ENCODE measurements around the gene HK1.

The HK1 gene

DNA sequence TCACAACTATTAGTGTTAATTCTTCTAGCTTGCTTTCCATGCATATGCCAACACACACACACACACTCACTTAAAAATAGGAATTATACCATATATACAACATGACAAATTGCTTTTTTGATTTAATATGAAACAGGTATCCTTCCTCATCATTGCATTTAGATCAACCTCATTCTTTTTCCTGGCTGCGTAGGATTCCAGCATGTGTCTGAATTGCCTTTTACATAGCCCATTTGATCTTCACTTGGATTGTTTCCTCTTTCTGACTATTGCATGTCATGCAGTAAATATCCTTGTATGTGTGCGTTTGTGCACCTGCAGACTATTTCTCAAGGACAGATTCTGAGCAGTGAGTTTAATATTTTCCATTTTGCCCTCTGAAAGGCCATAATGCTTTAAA is 110.2 kb downstream of the HK1 start:
- no peak overlapping the region for H3K56ac ChIP-seq (ENCODE audit: low read length)
- H3K36me3 ChIP-seq (ENCODE audit: control insufficient read depth, insufficient read depth, low read length) = peaks cover 22% of the 10 kb centered on the region
- WGBS (ENCODE audit: extremely low coverage, insufficient coverage, low lambda C conversion rate) = no CpG with 5 or more reads among the region's 2 CpGs

DNA sequence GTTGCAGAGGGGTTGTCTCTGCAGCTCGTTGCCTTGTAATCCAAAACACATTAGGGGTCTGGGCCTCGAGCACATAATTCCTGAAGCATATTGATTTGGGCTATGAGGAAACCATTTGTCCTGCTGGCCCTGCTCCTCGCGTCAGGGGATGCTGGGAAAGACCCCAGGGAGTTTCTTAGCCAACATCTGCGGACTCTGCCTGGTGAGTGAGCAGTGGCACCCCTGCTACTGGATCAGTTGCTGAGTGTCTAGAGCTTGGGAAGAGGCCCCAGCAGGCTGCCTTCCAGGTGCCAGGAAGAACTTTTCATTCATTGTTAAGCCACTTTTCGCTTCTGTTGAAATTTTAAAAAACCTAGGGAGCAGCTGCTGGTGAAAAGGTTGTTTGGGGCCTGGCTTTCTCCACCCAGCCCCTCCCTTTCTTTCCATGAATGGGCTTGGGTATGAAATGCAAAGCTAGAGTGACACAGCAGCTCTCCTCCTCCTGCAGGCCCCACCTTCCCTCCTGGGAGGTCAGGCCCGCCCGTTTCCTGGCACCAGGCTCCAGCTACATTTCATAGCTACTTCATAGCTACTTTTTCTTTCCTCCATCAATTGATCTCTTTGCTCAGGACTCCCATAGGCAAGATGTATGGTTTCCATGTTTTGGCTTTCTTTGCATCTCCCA is 111.7 kb downstream of the HK1 start:
- WGBS (ENCODE audit: extremely low coverage, insufficient coverage, low lambda C conversion rate) = no CpG with 5 or more reads among the region's 8 CpGs
- Histone ChIP-seq H3K9ac (ENCODE audit: low read length) (peak overlapping the region; percentile 12), H3K4me2 (ENCODE audit: low read length) (no peak overlapping the region), H3K23ac (ENCODE audit: low read length) (no peak overlapping the region), H2BK5ac (ENCODE audit: low read length) (no peak overlapping the region), H3K36me3 (ENCODE audit: control insufficient read depth, insufficient read depth, low read length) (peaks cover 19% of the 10 kb centered on the region), H3K4me1 (ENCODE audit: control insufficient read depth, low read depth, low read length) (peaks cover 8% of the 10 kb centered on the region), H3K18ac (ENCODE audit: low read length) (peak overlapping the region; percentile 4), H3K56ac (ENCODE audit: low read length) (peak overlapping the region; percentile 19), H3K27me3 (ENCODE audit: insufficient read depth, low read length, poor library complexity) (no peaks in the 10 kb centered on the region), H4K5ac (ENCODE audit: low read length) (no peak overlapping the region), H2BK15ac (replicated peaks; ENCODE audit: low read depth) (no peak overlapping the region), H2AK5ac (ENCODE audit: low read length) (no peak overlapping the region), H2BK120ac (ENCODE audit: low read depth, low read length) (no peak overlapping the region), H3K79me1 (ENCODE audit: low read length) (peaks cover 9% of the 10 kb centered on the region), H3K4me3 (ENCODE audit: low read length) (no peak overlapping the region), H4K8ac (ENCODE audit: low read depth, low read length) (no peak overlapping the region), H3K4ac (ENCODE audit: low read depth, low read length) (no peak overlapping the region), H3K27ac (ENCODE audit: low read depth, low read length) (peak overlapping the region; percentile 42), H3K79me2 (ENCODE audit: control insufficient read depth, insufficient read depth, low read length) (no peaks in the 10 kb centered on the region)
- DNase-seq = peak; percentile 87

More for the DNA sequence above, 110.2 kb downstream of the HK1 start:
- Histone ChIP-seq H3K4me1 (ENCODE audit: control insufficient read depth, low read depth, low read length) (peaks cover 8% of the 10 kb centered on the region), H3K23ac (ENCODE audit: low read length) (no peak overlapping the region), H2BK15ac (replicated peaks; ENCODE audit: low read depth) (no peak overlapping the region), H3K27ac (ENCODE audit: low read depth, low read length) (no peak overlapping the region), H3K79me2 (ENCODE audit: control insufficient read depth, insufficient read depth, low read length) (no peaks in the 10 kb centered on the region), H4K8ac (ENCODE audit: low read depth, low read length) (no peak overlapping the region), H2BK120ac (ENCODE audit: low read depth, low read length) (no peak overlapping the region), H3K9ac (ENCODE audit: low read length) (no peak overlapping the region), H3K4me3 (ENCODE audit: low read length) (no peak overlapping the region), H4K5ac (ENCODE audit: low read length) (no peak overlapping the region), H3K4me2 (ENCODE audit: low read length) (no peak overlapping the region), H3K4ac (ENCODE audit: low read depth, low read length) (no peak overlapping the region), H3K27me3 (ENCODE audit: insufficient read depth, low read length, poor library complexity) (no peaks in the 10 kb centered on the region), H2AK5ac (ENCODE audit: low read length) (no peak overlapping the region), H3K18ac (ENCODE audit: low read length) (no peak overlapping the region), H3K79me1 (ENCODE audit: low read length) (peaks cover 4% of the 10 kb centered on the region), H2BK5ac (ENCODE audit: low read length) (no peak overlapping the region)
- no peak for DNase-seq

DNA sequence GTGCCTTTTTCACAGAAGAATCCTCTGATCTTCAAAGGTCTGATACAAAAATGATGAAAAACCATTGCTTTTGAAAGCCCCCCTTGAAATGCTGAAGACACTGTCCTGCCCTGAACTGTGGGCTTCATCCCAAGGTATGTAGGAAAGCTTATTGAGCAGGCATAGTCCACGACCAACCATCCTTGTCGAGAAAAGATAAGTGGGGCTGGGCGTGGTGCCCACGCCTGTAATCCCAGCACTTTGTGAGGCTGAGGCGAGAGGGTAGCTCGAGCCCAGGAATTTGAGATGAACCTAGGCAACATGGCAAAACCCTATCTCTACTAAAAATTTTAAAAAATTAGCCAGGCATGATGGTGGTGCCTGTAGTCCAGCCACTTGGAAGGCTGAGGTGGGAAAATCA is 112.9 kb downstream of the HK1 start:
- peaks cover 13% of the 10 kb centered on the region for H3K36me3 ChIP-seq (ENCODE audit: control insufficient read depth, insufficient read depth, low read length)
- no peak overlapping the region for H3K4me2 ChIP-seq (ENCODE audit: low read length)
- no CpG with 5 or more reads among the region's 6 CpGs for WGBS (ENCODE audit: extremely low coverage, insufficient coverage, low lambda C conversion rate)

DNA sequence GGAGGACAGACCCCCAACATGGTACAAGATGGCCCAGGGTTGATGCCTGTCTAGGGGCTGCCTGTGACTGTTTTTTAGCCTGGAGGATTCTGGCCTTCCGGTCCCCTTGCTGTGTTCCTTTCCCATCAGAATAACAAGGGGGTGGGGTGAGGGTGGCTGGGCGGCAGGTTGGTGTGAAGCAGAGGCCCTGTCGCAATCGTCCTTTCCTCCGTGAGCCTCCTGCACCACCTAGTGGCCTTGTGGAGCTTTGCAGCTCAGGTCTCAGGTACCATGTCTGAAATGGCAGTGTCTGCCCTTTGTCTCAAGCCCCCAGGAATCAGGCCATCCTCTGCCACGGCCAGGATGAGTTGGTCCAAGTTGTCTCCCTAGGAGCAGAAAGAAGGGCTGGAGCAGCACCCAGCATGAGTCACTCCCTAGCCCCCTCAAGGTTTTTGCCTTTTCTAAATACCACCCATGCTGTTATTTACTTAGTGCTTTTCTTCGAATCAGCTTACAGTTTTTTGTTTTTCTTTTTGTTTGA is 114.2 kb downstream of the HK1 start:
- H3K56ac ChIP-seq (ENCODE audit: low read length) = peak overlapping the region; percentile 69
- H3K18ac ChIP-seq (ENCODE audit: low read length) = no peak overlapping the region
- H3K4ac ChIP-seq (ENCODE audit: low read depth, low read length) = no peak overlapping the region
- H2AK5ac ChIP-seq (ENCODE audit: low read length) = no peak overlapping the region
- no peak overlapping the region for H3K4me2 ChIP-seq (ENCODE audit: low read length)
- no peak overlapping the region for H2BK15ac ChIP-seq (replicated peaks; ENCODE audit: low read depth)
- H4K5ac ChIP-seq (ENCODE audit: low read length) = no peak overlapping the region
- peaks cover 10% of the 10 kb centered on the region for H3K79me1 ChIP-seq (ENCODE audit: low read length)
- no peak overlapping the region for H2BK120ac ChIP-seq (ENCODE audit: low read depth, low read length)
- H3K36me3 ChIP-seq (ENCODE audit: control insufficient read depth, insufficient read depth, low read length) = peaks cover 13% of the 10 kb centered on the region
- no peak overlapping the region for H4K8ac ChIP-seq (ENCODE audit: low read depth, low read length)
- H3K79me2 ChIP-seq (ENCODE audit: control insufficient read depth, insufficient read depth, low read length) = no peaks in the 10 kb centered on the region
- peaks cover 8% of the 10 kb centered on the region for H3K4me1 ChIP-seq (ENCODE audit: control insufficient read depth, low read depth, low read length)
- no peak overlapping the region for H3K4me3 ChIP-seq (ENCODE audit: low read length)
- no peaks in the 10 kb centered on the region for H3K27me3 ChIP-seq (ENCODE audit: insufficient read depth, low read length, poor library complexity)
- H3K9ac ChIP-seq (ENCODE audit: low read length) = peak overlapping the region; percentile 13
- no peak overlapping the region for H3K27ac ChIP-seq (ENCODE audit: low read depth, low read length)
- peak; percentile 96 for DNase-seq
- no peak overlapping the region for H3K23ac ChIP-seq (ENCODE audit: low read length)
- H2BK5ac ChIP-seq (ENCODE audit: low read length) = no peak overlapping the region
- WGBS (ENCODE audit: extremely low coverage, insufficient coverage, low lambda C conversion rate) = no CpG with 5 or more reads among the region's 7 CpGs

More for the DNA sequence above, 112.9 kb downstream of the HK1 start:
- no peak overlapping the region for H3K23ac ChIP-seq (ENCODE audit: low read length)
- H3K18ac ChIP-seq (ENCODE audit: low read length) = no peak overlapping the region
- H3K27ac ChIP-seq (ENCODE audit: low read depth, low read length) = no peak overlapping the region
- H3K4me3 ChIP-seq (ENCODE audit: low read length) = no peak overlapping the region
- no peak for DNase-seq
- H2BK15ac ChIP-seq (replicated peaks; ENCODE audit: low read depth) = no peak overlapping the region
- no peak overlapping the region for H2BK5ac ChIP-seq (ENCODE audit: low read length)
- H3K79me2 ChIP-seq (ENCODE audit: control insufficient read depth, insufficient read depth, low read length) = no peaks in the 10 kb centered on the region
- H4K5ac ChIP-seq (ENCODE audit: low read length) = no peak overlapping the region
- no peak overlapping the region for H2AK5ac ChIP-seq (ENCODE audit: low read length)
- peaks cover 8% of the 10 kb centered on the region for H3K4me1 ChIP-seq (ENCODE audit: control insufficient read depth, low read depth, low read length)
- H2BK120ac ChIP-seq (ENCODE audit: low read depth, low read length) = no peak overlapping the region
- no peak overlapping the region for H3K56ac ChIP-seq (ENCODE audit: low read length)
- no peak overlapping the region for H3K4ac ChIP-seq (ENCODE audit: low read depth, low read length)
- H3K9ac ChIP-seq (ENCODE audit: low read length) = no peak overlapping the region
- H4K8ac ChIP-seq (ENCODE audit: low read depth, low read length) = no peak overlapping the region
- H3K27me3 ChIP-seq (ENCODE audit: insufficient read depth, low read length, poor library complexity) = no peaks in the 10 kb centered on the region
- peaks cover 9% of the 10 kb centered on the region for H3K79me1 ChIP-seq (ENCODE audit: low read length)

DNA sequence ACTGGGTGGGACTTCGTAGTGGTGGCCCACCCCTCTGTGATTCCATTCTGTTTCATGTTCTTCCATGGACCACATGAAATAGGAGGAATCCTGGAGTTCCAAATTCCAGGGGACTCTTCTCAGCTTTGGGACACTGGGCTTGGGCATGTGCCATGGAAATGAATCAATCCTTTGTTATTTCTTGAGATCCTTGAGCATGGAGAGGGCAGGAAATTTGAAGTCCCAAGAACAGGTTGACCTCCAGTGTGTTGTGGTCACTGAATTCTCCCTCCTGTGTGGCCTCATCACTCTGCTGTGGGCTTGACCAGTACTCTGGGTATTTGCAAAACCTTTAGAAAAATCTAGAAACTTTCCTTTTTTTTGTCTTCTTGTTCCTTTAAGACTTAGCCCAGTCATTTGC is 115.7 kb downstream of the HK1 start:
- DNase-seq = no peak
- H3K4ac ChIP-seq (ENCODE audit: low read depth, low read length) = no peak overlapping the region
- H3K23ac ChIP-seq (ENCODE audit: low read length) = no peak overlapping the region
- no CpG with 5 or more reads among the region's 1 CpG for WGBS (ENCODE audit: extremely low coverage, insufficient coverage, low lambda C conversion rate)
- H2AK5ac ChIP-seq (ENCODE audit: low read length) = no peak overlapping the region
- H3K79me2 ChIP-seq (ENCODE audit: control insufficient read depth, insufficient read depth, low read length) = no peaks in the 10 kb centered on the region
- peaks cover 10% of the 10 kb centered on the region for H3K79me1 ChIP-seq (ENCODE audit: low read length)
- no peak overlapping the region for H3K27ac ChIP-seq (ENCODE audit: low read depth, low read length)
- no peak overlapping the region for H4K8ac ChIP-seq (ENCODE audit: low read depth, low read length)
- H3K56ac ChIP-seq (ENCODE audit: low read length) = no peak overlapping the region
- H3K9ac ChIP-seq (ENCODE audit: low read length) = no peak overlapping the region
- H3K27me3 ChIP-seq (ENCODE audit: insufficient read depth, low read length, poor library complexity) = no peaks in the 10 kb centered on the region
- H2BK15ac ChIP-seq (replicated peaks; ENCODE audit: low read depth) = no peak overlapping the region
- no peak overlapping the region for H2BK120ac ChIP-seq (ENCODE audit: low read depth, low read length)
- peaks cover 8% of the 10 kb centered on the region for H3K4me1 ChIP-seq (ENCODE audit: control insufficient read depth, low read depth, low read length)
- no peak overlapping the region for H3K4me3 ChIP-seq (ENCODE audit: low read length)
- H4K5ac ChIP-seq (ENCODE audit: low read length) = no peak overlapping the region
- H2BK5ac ChIP-seq (ENCODE audit: low read length) = no peak overlapping the region
- peaks cover 17% of the 10 kb centered on the region for H3K36me3 ChIP-seq (ENCODE audit: control insufficient read depth, insufficient read depth, low read length)
- H3K18ac ChIP-seq (ENCODE audit: low read length) = no peak overlapping the region
- H3K4me2 ChIP-seq (ENCODE audit: low read length) = no peak overlapping the region

DNA sequence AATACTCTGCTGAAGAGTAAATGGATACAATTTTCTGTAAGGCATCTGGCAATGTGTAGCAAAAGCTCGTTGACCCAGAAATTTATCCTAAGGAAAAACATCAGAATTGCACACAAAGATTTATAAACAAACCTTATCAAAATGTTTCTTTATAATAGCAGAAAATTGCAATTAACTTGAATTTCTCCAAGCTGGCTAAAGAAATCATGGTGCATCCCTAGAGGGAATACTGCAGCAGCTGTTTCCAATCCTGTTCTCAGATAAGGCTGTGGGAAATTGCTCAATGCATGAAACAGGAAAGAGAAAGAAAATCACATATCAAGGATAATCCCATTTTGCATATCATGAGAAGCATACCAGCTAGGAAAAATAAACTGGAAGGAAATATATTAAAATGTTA is 119.7 kb downstream of the HK1 start:
- no peak overlapping the region for H3K18ac ChIP-seq (ENCODE audit: low read length)
- H2AK5ac ChIP-seq (ENCODE audit: low read length) = no peak overlapping the region
- no peak overlapping the region for H2BK120ac ChIP-seq (ENCODE audit: low read depth, low read length)
- H2BK15ac ChIP-seq (replicated peaks; ENCODE audit: low read depth) = no peak overlapping the region
- H3K4ac ChIP-seq (ENCODE audit: low read depth, low read length) = no peak overlapping the region
- H2BK5ac ChIP-seq (ENCODE audit: low read length) = no peak overlapping the region
- H3K36me3 ChIP-seq (ENCODE audit: control insufficient read depth, insufficient read depth, low read length) = peaks cover 17% of the 10 kb centered on the region
- H3K4me1 ChIP-seq (ENCODE audit: control insufficient read depth, low read depth, low read length) = no peaks in the 10 kb centered on the region
- H4K8ac ChIP-seq (ENCODE audit: low read depth, low read length) = no peak overlapping the region
- H3K79me2 ChIP-seq (ENCODE audit: control insufficient read depth, insufficient read depth, low read length) = no peaks in the 10 kb centered on the region
- no peak overlapping the region for H3K27ac ChIP-seq (ENCODE audit: low read depth, low read length)
- H3K23ac ChIP-seq (ENCODE audit: low read length) = no peak overlapping the region
- peaks cover 8% of the 10 kb centered on the region for H3K79me1 ChIP-seq (ENCODE audit: low read length)
- no peak overlapping the region for H3K4me2 ChIP-seq (ENCODE audit: low read length)
- H3K56ac ChIP-seq (ENCODE audit: low read length) = no peak overlapping the region
- H4K5ac ChIP-seq (ENCODE audit: low read length) = no peak overlapping the region
- WGBS (ENCODE audit: extremely low coverage, insufficient coverage, low lambda C conversion rate) = no CpG with 5 or more reads among the region's 1 CpG
- DNase-seq = no peak
- no peak overlapping the region for H3K4me3 ChIP-seq (ENCODE audit: low read length)
- no peaks in the 10 kb centered on the region for H3K27me3 ChIP-seq (ENCODE audit: insufficient read depth, low read length, poor library complexity)
- no peak overlapping the region for H3K9ac ChIP-seq (ENCODE audit: low read length)

Measured in mesendoderm (in vitro differentiated cells).